SJCRH30 (cell line): ENCODE results near the gene ASB16. TPM values are rescaled to one million over a fixed set of nuclear protein-coding genes. Genes with fewer than 3 reads are reported as not detected.
A peak's percentile ranks its signal among the peaks of the same experiment; 100 is the strongest.

Experiments
- DNase-seq, 2 experiments: peaks; one replicate each; pipeline ENCODE4 v3.0.0-alpha.2; 2015 to 2020
- H3K27ac ChIP-seq: fragments of 250-450 bp; sonication (Bioruptor Pico); 2 replicates; pipeline ENCODE4 v1.5.1; 2020; ENCODE audit warnings: mild to moderate bottlenecking, moderate library complexity
- H3K27me3 ChIP-seq: fragments of 250-450 bp; sonication (Bioruptor Pico); 2 replicates; pipeline ENCODE4 v1.5.1; 2020; ENCODE audit warnings: mild to moderate bottlenecking, moderate library complexity
- H3K36me3 ChIP-seq: fragments of 250-450 bp; sonication (Bioruptor Pico); 2 replicates; pipeline ENCODE4 v1.5.1; 2020; ENCODE audit warnings: mild to moderate bottlenecking, moderate library complexity
- H3K4me1 ChIP-seq: fragments of 250-450 bp; sonication (Bioruptor Pico); 2 replicates; pipeline ENCODE4 v1.5.1; 2020; ENCODE audit warnings: mild to moderate bottlenecking, moderate library complexity
- H3K4me3 ChIP-seq: fragments of 250-450 bp; sonication (Bioruptor Pico); 2 replicates; pipeline ENCODE4 v1.5.1; 2020; ENCODE audit warnings: mild to moderate bottlenecking, moderate library complexity
- H3K9me3 ChIP-seq: fragments of 250-450 bp; sonication (Bioruptor Pico); replicated peaks from 2 replicates; pipeline ENCODE4 v1.5.1; 2020; ENCODE audit warnings: mild to moderate bottlenecking, moderate library complexity
- total RNA-seq: library from RNA; depleted of rRNA; stranded (reverse); fragments of >200 nt; shearing (Covaris generic); gene quantifications from 2 replicates; pipeline ENCODE4 v1.2.3, GENCODE V29; 2014; rRNA removed

ASB16 gene
- total RNA-seq, 1 experiment from 2014 or later = not detected

- H3K4me3 ChIP-seq = peak overlapping the region; percentile 99
- no peaks in the 10 kb centered on the region for H3K27me3 ChIP-seq
- H3K9me3 ChIP-seq = no peaks in the 10 kb centered on the region
- DNase-seq = no peak
- H3K4me1 ChIP-seq = peaks cover 7% of the 10 kb centered on the region; the same call in 1 of the 2 replicates
- H3K36me3 ChIP-seq = peaks cover 32% of the 10 kb centered on the region
- peak overlapping the region; percentile 48 for H3K27ac ChIP-seq
These were observed 47.3 kb downstream of the ASB16 start for GRCh38 chr17:44217738-44218343.

GRCh38 chr17:44218344-44219107 lies 48.0 kb downstream of the ASB16 start:
- H3K27ac ChIP-seq = peak overlapping the region; percentile 48
- DNase-seq = peak; percentile 88 to 94
- no peaks in the 10 kb centered on the region for H3K27me3 ChIP-seq

GRCh38 chr17:44219108-44219615 lies 48.7 kb downstream of the ASB16 start:
- peaks cover 27% of the 10 kb centered on the region for H3K36me3 ChIP-seq

More at GRCh38 chr17:44218344-44219107, 48.0 kb downstream of the ASB16 start:
- no peaks in the 10 kb centered on the region for H3K9me3 ChIP-seq
- peaks cover 9% of the 10 kb centered on the region; the same call in 1 of the 2 replicates for H3K4me1 ChIP-seq
- peak overlapping the region; percentile 99 for H3K4me3 ChIP-seq
- peaks cover 32% of the 10 kb centered on the region for H3K36me3 ChIP-seq

GRCh38 chr17:44219616-44220212 lies 49.2 kb downstream of the ASB16 start, which contains the start of gene UBTF:
Gene UBTF, minus strand, starts transcription at chr17:44219675. Its CDS starts 1,446 bp downstream, at chr17:44218229.
- peak within 1 kb of the TSS; percentile 79 for H3K27ac ChIP-seq
- H3K4me1 ChIP-seq = peaks cover 9% of the 10 kb centered on the region; the same call in 1 of the 2 replicates
- peak; percentile 75 to 81 for DNase-seq
- no peaks in the 10 kb centered on the region for H3K9me3 ChIP-seq
- H3K36me3 ChIP-seq = peaks cover 21% of the 10 kb centered on the region
- H3K4me3 ChIP-seq = peak within 1 kb of the TSS; percentile 99
- H3K27me3 ChIP-seq = no peaks in the 10 kb centered on the region

More at GRCh38 chr17:44219108-44219615, 48.7 kb downstream of the ASB16 start:
- H3K4me3 ChIP-seq = peak overlapping the region; percentile 99
- peak overlapping the region; percentile 75; the same call in 1 of the 2 replicates for H3K27ac ChIP-seq
- peak; percentile 70 to 75 for DNase-seq
- H3K27me3 ChIP-seq = no peaks in the 10 kb centered on the region
- peaks cover 9% of the 10 kb centered on the region; the same call in 1 of the 2 replicates for H3K4me1 ChIP-seq
- no peaks in the 10 kb centered on the region for H3K9me3 ChIP-seq

GRCh38 chr17:44220213-44221083 lies 49.9 kb downstream of the ASB16 start:
- peak overlapping the region; percentile 79 for H3K27ac ChIP-seq
- DNase-seq = peak; percentile 49 to 60

GRCh38 chr17:44221084-44221861 lies 50.8 kb downstream of the ASB16 start:
- H3K4me1 ChIP-seq = peaks cover 9% of the 10 kb centered on the region; the same call in 1 of the 2 replicates
- H3K27ac ChIP-seq = peak overlapping the region; percentile 26; the same call in 1 of the 2 replicates
- peaks cover 6% of the 10 kb centered on the region for H3K36me3 ChIP-seq
- peak; percentile 85 to 90 for DNase-seq
- peak overlapping the region; percentile 99 for H3K4me3 ChIP-seq
- H3K27me3 ChIP-seq = no peaks in the 10 kb centered on the region
- H3K9me3 ChIP-seq = no peaks in the 10 kb centered on the region

More at GRCh38 chr17:44220213-44221083, 49.9 kb downstream of the ASB16 start:
- H3K9me3 ChIP-seq = no peaks in the 10 kb centered on the region
- H3K4me3 ChIP-seq = peak overlapping the region; percentile 99
- H3K27me3 ChIP-seq = no peaks in the 10 kb centered on the region
- peaks cover 14% of the 10 kb centered on the region for H3K36me3 ChIP-seq
- H3K4me1 ChIP-seq = peaks cover 9% of the 10 kb centered on the region; the same call in 1 of the 2 replicates

- Histone ChIP-seq H3K4me1 (peaks cover 9% of the 10 kb centered on the region; the same call in 1 of the 2 replicates), H3K27me3 (no peaks in the 10 kb centered on the region), H3K27ac (no peak overlapping the region), H3K36me3 (peaks cover under 1% of the 10 kb centered on the region), H3K9me3 (no peaks in the 10 kb centered on the region), H3K4me3 (peak overlapping the region; percentile 99)
- no peak for DNase-seq
These were observed 51.3 kb downstream of the ASB16 start for GRCh38 chr17:44221862-44222111.

GRCh38 chr17:44222112-44222869 lies 51.8 kb downstream of the ASB16 start:
- H3K27ac ChIP-seq = no peak overlapping the region
- H3K4me1 ChIP-seq = peaks cover 9% of the 10 kb centered on the region; the same call in 1 of the 2 replicates
- H3K4me3 ChIP-seq = peak overlapping the region; percentile 99
- DNase-seq = peak; percentile 71 to 83
- H3K27me3 ChIP-seq = no peaks in the 10 kb centered on the region
- no peaks in the 10 kb centered on the region for H3K9me3 ChIP-seq
- no peaks in the 10 kb centered on the region for H3K36me3 ChIP-seq

- no peaks in the 10 kb centered on the region for H3K9me3 ChIP-seq
- H3K36me3 ChIP-seq = no peaks in the 10 kb centered on the region
- peaks cover 3% of the 10 kb centered on the region; the same call in 1 of the 2 replicates for H3K4me1 ChIP-seq
- no peaks in the 10 kb centered on the region for H3K27me3 ChIP-seq
- DNase-seq = no peak
- no peak overlapping the region for H3K27ac ChIP-seq
- no peak overlapping the region for H3K4me3 ChIP-seq
These were observed 53.1 kb downstream of the ASB16 start for GRCh38 chr17:44223541-44224071.

Other genes with a start within 250 kb of the ASB16 start
- gene PPY, start 228.2 kb upstream of the ASB16 start, total RNA-seq = not detected in 2 replicates
- not detected in 2 replicates for gene PYY, start 216.8 kb upstream of the ASB16 start, total RNA-seq
- gene NAGS, start 166.1 kb upstream of the ASB16 start, total RNA-seq = 1.9 and 2.4 TPM in 2 replicates
- gene TMEM101, start 155.7 kb upstream of the ASB16 start, total RNA-seq = 35.3 and 39.8 TPM in 2 replicates
- 90.8 and 95.6 TPM in 2 replicates for gene LSM12, start 104.0 kb upstream of the ASB16 start, total RNA-seq
- gene G6PC3, start 100.0 kb upstream of the ASB16 start, total RNA-seq = 34.6 and 37.3 TPM in 2 replicates
- 96.4 and 103 TPM in 2 replicates for gene HDAC5, start 47.1 kb upstream of the ASB16 start, total RNA-seq
- 10.0 and 11.1 TPM in 2 replicates for gene HROB, start 28.8 kb upstream of the ASB16 start, total RNA-seq
- 27.8 and 29.6 TPM in 2 replicates for gene TMUB2, start 16.3 kb downstream of the ASB16 start, total RNA-seq
- gene ATXN7L3, start 29.2 kb downstream of the ASB16 start, total RNA-seq = 59.7 and 62.4 TPM in 2 replicates
- 76.6 and 78.9 TPM in 2 replicates for gene UBTF, start 49.0 kb downstream of the ASB16 start, total RNA-seq
- 0.04 TPM in 1 of 2 replicates, not detected in the other for gene SLC4A1, start 97.4 kb downstream of the ASB16 start, total RNA-seq
- 0.14 TPM in 1 of 2 replicates, not detected in the other for gene RUNDC3A, start 137.9 kb downstream of the ASB16 start, total RNA-seq
- 86.9 and 87.2 TPM in 2 replicates for gene SLC25A39, start 154.1 kb downstream of the ASB16 start, total RNA-seq
- gene GRN, start 174.6 kb downstream of the ASB16 start, total RNA-seq = 74.4 and 77.2 TPM in 2 replicates
- gene FAM171A2, start 193.1 kb downstream of the ASB16 start, total RNA-seq = 11.8 and 13.7 TPM in 2 replicates
- 0.38 and 0.67 TPM in 2 replicates for gene ITGA2B, start 218.9 kb downstream of the ASB16 start, total RNA-seq